Stimulated activated CD8-positive, alpha-beta memory T cell treated with anti-CD3 and anti-CD28 coated beads, Interleukin-4, amount 100 ng/mL, for 4 hours (primary cell): ENCODE data around the gene MAGI2.
"Not testable (repeated sequence)": the region's sequence is repeated elsewhere in the genome, so short reads cannot be mapped to it uniquely, and the experiment has no call there.

Experiments used
- DNase-seq, 2 donors: peaks; one replicate each; pipeline ENCODE4 v3.0.0-alpha.2; 2020; ENCODE audit warnings: low read depth in 2 of 2, low spot score in 1 of 2

Gene MAGI2

DNA sequence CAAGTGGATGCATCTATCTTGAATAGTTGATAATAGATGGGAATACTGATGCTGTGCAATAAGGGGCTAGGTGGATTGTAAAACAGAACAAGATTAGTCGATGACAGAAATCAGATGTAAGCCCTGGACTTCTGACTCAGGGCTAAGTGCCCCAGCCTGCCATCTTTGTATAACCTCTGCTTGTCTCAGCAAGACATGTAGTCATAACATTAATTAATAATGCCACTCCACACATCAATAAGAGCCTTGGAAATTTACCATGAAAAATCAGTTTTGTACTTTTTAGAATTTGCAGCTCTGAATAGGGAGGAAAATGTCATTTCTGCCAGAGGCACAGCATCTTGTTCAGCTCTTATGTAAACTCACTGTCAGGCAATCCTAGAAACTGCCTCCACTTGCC, 1125.7 kb downstream of the MAGI2 start:
- no peak for DNase-seq

DNA sequence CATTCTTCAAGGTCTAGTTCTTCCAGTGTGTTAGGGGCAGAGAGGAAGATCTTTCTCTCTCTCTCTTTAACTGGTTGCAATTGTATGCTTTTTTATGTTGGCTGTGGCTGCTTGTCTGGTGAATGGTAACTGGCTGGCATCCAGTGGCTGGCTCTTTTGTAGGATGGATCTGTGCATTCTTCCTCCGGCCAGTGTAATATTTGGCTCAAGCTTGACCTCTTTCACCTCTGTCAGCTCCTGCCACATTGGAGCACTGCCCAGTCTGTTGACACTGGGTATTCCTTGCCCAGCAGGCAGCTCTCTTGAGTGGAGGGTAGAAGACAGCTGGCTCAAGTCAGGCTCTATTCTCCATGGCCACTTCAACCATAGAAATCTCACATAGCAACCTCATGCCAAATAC, 1126.6 kb downstream of the MAGI2 start:
- no peak for DNase-seq

DNA sequence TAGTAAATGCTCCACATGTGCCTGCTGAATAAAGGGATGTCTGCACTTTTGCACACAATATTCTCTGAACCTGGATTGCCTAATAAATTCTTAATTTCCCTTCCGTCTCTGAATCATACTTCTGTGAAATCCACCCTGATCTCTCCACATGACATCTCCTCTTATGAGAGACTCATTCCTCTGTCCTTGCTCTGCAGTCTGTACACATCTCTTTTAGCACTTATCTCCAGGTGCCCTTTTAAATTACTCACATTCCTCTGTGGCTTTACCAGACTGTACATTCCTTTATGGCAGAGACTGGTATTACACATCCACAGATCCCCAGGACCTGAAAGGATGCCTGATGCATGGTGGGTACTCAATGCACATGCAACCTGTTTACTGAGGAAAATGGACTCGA, 1127.3 kb downstream of the MAGI2 start:
- no peak for DNase-seq

DNA sequence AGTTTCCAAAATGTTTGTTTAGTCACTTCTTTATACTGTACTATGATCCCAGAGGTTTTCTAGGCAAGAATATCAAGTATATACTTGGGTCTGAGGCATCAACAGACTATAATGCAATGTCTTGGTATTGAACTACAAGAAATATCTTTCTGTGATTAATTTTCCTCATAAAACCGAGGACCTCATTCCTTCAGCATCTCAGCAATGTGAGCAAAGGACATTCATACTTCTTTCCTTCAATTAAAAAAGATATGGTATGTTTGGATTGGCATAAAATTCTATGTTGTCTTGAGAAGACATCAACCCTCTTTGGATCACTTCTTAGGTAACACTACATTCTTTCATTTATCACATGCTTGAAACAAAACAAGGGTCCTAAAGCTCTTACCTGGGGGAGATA, 1130.3 kb downstream of the MAGI2 start:
- no peak for DNase-seq

DNA sequence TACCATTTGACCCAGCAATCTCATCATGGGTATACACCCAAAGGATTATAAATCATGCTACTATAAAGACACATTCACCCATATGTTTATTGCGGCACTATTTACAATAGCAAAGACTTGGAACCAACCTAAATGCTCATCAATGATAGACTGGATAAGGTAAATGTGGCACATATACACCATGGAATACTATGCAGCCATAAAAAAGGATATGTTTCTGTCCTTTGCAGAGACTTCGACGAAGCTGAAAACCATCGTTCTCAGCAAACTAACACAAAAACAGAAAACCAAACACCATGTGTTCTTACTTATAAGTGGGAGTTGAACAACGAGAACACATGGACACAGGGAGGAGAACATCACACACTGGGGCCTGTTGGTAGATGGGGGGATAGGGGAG, 1131.2 kb downstream of the MAGI2 start:
- DNase-seq, result not testable (repeated sequence)

DNA sequence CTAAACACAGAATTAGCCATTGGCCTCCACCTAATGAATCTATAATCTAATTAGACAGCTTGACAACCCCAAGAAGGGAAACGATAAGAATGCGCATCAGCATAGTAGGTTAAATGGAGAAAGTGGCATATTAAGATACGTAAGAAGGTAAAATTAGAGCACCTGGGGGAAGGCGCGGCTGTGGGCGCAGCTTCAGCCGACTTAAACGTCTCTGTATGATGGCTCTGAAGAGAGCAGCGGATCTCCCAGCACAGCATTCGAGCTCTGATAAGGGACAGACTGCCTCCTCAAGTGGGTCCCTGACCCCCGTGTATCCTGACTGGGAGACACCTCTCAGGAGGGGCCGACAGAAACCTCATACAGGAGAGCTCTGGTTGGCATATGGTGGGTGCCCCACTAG, 1136.1 kb downstream of the MAGI2 start:
- DNase-seq, result no peak

DNA sequence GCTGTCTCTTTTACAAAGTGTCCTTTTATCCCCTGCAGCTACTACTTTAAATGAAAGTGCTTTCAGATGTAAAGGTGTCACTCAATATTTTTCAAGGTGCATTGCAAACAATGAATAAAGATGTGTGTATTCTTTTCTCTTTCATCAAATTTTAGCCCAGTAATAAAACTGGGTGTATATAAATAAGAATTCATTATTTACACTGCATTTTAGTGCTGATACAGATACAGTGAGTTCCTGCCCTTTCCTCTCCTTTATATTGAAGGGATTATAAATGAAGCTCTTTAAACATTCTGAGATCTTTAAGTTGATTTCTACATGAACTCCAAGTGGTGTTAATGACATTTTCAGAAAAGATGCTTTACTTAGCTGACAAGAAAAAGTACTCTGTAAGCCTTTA, 1137.4 kb downstream of the MAGI2 start:
- no peak for DNase-seq

DNA sequence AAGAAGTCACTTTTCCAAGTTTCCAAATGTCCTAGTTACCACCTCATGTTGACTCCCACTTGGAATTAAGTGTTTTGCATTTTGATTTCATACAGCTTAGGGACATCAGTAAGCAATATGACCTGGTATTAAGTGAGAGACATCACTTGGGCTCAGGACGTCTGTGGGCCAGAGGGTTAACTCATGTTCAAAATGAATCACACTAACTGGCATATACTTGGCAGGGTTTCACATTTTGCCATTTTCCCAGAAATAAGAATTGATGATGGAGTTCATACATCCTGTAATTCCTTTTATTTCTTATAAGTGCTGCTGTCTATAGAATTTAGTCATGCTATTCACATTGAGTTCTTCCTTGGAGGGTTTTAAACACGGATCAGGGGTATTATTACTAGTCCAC, 1138.3 kb downstream of the MAGI2 start:
- DNase-seq, result no peak

DNA sequence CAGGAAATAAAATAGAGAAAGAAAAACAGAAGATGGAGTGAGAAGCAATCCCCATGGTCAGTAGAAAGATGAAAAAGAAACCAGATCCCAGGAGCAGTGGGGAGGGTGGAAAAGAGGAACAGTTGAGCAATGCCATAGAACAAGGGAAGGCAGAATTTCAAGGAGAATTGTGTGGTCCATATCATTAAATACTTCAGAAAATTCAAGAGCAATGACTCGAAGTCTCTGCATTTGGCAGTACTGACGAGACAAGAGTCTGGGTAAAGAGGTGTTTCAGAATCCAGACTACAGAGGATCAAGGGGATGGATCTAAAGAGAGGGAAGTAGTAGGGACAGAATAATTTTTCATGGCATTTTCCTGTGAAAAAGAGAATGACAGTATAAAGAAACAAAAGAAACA, 1142.3 kb downstream of the MAGI2 start:
- DNase-seq, result no peak

DNA sequence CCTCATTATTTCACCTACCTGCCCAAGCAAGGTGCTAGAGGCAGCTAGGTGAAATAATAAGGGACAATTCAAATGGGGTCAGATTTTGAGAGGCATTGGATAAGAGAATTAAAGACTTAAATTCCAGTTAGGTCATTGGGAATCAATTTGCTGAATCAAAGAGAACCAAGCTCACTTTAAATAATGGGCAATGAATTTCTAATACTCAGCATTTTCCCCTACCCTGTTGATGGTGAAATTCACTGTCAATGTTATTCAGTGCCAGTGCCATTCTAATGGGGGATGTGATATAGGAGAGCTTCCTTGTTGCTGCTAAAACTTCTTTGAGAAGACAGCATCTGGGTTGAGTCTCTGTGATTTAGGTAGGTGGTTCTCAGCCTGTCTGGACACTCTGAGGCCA, 1145.6 kb downstream of the MAGI2 start:
- DNase-seq, result no peak

DNA sequence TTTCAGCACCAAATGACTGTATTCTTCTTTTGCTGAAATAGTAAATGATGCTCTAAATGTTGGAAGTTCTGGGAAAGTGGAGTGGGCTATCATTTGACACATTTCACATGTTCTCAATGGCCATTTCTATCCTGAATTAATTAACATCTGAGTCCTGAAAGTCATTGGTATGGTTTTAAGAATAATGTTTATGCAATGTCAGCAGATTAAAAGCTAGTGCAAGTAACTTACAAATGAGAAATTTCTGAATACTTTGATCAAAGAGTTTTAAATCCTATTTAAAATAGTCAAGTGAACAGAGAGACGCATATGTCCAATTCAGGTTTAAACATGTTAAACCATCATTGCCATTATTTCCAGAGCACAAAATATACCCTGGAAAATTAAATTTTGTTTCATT, 1146.8 kb downstream of the MAGI2 start:
- DNase-seq, result no peak

DNA sequence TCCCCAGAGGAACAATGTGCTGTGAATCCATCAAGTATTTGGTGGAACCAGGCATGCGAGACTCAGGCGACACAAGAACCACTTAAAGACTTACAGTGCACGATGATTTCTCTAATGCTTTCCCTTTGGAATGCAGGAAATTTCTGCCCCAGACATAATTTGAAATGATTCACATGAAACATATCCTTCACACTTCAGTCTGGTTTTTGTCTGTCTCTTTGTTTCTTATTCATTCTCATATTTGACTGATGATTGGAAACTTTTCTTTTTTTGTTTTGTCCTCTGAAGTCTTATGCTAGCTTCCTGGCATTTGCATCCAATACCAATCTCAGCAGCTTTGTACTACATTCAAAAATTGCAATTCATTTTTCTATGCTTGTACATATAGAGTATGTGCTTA, 1152.1 kb downstream of the MAGI2 start:
- no peak for DNase-seq

DNA sequence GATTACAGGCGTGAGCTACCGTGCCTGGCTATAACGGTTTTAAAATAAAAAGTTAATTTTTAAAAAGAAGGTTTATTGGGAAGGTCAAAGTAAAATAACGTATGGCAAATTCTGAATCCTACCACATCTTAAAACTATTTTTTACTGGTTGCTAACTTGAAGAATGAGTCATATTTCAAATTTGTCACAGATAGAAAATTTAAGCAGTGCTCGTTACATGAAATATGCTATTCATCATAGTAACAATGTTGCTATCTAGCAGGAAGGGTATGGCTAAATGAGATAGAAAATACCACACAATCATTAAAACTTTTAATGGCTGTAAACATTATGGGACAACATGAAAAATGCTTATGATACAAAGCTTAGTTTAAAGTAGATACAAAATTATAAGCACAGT, 1154.4 kb downstream of the MAGI2 start:
- no peak for DNase-seq

DNA sequence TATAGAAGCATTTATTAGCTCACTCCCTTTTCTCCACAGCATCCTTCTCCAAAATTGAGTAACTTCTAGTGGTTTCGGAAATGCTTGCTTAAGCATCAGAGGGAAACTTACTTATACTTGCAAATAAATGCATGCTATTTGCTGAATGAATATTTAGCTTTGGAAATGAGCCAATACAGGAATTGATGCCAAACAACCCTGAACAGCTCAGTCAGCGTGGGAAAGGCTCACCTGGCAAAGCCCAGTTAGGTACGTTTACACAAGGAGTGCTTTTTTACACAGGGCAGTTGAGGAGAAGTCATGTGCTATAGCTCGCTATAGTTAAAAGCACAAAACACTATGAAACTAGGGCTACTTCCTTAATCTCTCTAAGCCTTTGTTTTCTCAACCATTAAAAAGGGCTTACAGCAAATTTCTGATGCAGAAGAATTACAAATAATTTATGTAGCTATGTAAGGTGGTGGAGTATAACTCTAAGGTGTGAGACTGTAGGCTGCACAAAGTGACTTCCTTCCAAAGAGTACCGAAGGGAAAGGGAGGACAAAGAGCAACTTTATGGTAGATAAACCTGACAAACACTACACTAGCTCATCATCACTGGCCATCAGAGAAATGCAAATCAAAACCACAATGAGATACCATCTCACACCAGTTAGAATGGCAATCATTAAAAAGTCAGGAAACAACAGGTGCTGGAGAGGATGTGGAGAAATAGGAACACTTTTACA, 1156.7 kb downstream of the MAGI2 start:
- no peak for DNase-seq

DNA sequence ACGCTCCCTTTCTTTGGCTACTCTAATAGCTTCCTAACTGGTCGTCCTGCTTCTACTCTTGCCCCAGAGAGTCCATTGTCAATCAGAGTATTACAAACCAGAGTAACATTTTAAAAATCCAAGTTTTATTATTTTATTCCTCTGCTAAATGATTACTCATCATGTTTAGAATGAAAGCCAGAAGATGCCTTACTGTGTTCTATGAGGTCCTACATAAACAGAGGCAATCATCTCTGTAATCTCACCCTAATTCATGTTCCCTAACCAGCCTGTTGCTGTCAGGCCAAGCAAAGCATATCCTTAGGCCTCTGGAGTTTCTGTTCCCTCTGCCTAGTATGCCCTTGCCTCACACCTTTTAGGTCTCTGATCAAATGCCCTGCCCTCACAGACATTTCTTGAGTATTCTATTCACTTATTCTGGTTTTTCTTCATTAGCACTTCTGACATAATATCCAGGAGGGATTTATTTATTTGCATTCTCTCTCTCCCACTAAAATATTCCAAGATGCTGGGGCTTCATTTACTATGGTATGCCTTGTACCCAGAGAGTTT, 1157.3 kb downstream of the MAGI2 start:
- DNase-seq, result no peak

DNA sequence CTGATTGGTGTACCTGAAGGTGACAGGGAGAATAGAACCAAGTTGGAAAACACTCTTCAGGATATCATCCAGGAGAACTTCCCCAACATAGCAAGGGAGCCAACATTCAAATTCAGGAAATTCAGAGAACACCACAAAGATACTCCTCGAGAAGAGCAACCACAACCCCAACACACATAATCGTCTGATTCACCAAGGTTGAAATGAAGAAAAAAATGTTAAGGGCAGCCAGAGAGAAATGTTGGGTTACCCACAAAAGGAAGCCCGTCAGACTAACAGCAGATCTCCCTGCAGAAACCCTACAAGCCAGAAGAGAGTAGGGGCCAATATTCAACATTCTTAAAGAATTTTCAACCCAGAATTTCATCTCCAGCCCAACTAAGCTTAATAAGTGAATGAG, 1164.0 kb downstream of the MAGI2 start:
- not testable (repeated sequence) for DNase-seq

DNA sequence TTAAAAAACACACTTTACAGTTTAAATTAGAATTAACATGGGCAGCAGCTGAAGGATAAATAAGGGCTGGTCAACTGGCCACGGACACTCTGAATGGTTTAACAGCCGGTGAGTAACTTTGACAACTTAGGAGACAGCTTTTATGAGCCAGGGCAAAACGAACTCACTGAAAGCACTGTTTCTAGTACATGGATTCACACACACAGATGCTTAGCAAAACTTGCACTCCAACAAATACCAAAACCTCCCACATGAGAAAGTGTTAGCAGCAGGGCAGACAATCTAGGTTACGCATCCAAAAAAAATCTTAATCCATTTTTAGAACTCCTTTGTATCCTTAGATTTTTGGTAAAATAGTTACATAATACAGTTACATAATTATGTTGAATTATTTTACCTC, 1168.5 kb downstream of the MAGI2 start:
- no peak for DNase-seq

DNA sequence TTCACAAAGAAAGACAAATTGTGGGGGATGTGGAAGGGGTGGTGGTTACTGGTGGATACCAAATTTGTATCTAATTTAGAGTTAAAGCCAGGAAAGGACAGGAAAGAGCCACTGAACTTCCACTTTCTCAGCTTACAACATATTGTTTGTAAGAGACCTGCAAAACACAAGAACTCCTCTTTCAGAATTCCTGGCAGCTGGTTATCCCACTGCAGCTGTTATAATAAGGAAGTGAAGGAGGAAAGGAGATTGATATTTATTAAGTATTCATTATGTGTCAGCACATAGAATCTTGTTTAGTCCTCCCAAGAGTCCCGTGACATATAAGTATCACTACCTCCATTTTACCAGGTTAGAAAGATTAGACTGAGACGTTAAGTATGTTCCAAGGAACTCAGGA, 1173.2 kb downstream of the MAGI2 start:
- DNase-seq, result no peak

DNA sequence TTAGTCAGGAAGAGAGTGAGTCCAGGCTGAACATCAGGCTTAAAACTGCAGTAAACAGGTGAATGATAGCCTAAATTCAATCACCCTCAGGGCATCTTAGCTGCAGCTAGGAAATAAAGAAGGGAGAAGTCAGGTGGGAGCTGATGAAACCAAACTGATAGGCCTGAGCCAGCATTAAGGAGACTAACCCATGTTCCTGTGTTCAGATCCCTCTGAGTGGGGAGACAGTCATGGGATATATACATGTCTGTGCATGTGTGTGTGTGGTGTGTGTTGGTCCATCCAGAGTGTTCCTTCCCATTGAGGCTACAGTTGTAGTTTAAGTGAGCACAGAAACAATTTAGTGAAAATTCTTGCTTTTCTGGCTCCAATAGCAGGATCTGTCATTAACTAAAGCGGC, 1174.0 kb downstream of the MAGI2 start:
- no peak for DNase-seq

DNA sequence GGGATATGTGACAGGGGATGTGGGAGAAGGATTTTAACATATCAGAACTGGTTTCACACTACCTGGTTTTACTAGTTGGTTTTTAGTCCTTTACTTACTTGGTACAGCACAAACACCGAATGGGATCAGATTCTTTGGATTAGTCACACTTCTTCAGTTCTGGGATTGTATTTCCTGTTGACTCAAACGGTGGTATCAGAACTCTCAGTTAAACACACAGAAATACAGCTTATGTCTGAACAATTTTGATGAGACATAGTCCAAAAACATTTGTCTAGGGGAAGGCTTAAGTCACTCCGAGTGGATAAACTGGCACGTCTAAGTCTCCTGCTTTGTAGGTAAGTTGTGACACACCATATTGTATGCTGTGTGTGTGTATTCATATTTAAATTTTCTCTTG, 1174.4 kb downstream of the MAGI2 start:
- DNase-seq, result no peak

DNA sequence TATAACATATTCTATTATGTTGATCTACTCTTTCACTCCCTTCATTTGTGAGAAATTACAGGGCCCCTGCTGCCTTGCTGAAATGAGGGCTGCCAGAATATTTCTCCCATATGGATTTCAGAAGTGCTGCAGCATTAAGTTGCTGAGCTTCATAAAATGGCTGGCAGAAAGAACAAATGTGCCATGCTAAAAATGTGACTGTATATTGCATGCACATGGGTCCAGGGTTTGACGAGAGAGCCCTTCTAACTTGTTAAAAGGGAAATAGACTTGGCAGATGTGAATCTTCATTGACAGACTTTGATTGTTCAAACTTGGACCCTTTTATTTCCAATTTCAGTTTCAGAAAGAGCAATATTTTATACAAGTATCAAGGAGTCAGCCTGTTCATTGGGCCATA, 1186.3 kb downstream of the MAGI2 start:
- DNase-seq, result no peak

DNA sequence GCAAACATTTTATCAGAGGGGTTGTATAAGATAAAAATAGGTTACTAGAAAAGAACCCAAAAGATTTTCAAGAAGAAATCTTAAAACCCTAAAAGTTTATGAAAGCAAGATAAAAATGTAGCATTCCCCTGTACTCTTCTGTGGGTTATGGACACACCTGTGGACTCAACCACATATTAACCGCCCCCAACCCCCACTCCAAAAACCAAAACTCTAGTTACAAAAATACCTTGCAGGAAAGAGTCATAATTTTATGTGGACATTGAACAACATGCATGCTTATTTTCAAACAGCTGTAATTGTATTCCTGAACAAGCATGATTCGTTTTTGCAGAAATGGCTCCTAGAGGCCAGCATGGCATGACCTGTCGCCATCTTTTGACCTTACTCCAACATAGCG, 1188.0 kb downstream of the MAGI2 start:
- no peak for DNase-seq

DNA sequence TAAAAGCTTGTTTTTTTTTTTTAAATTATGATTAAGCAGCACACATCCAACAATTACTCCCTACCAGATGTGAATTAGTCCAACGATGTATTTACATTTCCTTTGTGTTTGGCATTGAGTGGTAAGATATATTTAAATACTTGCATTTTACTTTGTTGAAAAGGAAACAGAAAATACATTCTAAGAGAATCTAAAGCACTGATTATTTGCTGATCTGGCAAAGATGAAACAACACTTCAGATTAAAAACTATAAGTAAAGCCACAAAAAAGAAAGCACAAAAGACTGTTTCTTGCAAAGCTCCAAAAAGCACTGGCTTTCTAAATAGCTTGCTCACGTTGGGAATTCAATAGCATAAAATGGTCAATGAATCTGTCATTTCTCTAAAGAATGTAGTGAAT, 1188.4 kb downstream of the MAGI2 start:
- no peak for DNase-seq
